ENCODE results near the gene PTPRQ.

GRCh38 chr12:80677994-80678393 lies 234.0 kb downstream of the PTPRQ start:
- no peak for TF ChIP-seq CHD2 (IDR thresholded peaks at IDR 0.05; ENCODE audit: low read length, partially characterized antibody)
- no peak for TF ChIP-seq CTCF (IDR thresholded peaks at IDR 0.05)
- no peak for TF ChIP-seq MAX (IDR thresholded peaks at IDR 0.05)
- TF ChIP-seq ZNF302 (CRISPR knock-in tag; IDR thresholded peaks at IDR 0.05), result no peak
- TF ChIP-seq FOSL2 (IDR thresholded peaks at IDR 0.05), result no peak
- no peak for TF ChIP-seq FOSL2 (CRISPR knock-in tag; IDR thresholded peaks at IDR 0.05)
- TF ChIP-seq JUN (IDR thresholded peaks at IDR 0.05), result no peak
- no peak for TF ChIP-seq CEBPB (IDR thresholded peaks at IDR 0.05)
